CD4-positive, alpha-beta T cell treated with Interleukin-10 for 1 hour (primary cell): ENCODE results near the gene IGFL4.

Experiments
- DNase-seq: peaks from one replicate; pipeline ENCODE4 v3.0.0-alpha.2; 2020

Gene IGFL4

GRCh38 chr19:46060012-46060411 is 19.2 kb upstream of the IGFL4 start:
- no peak for DNase-seq

- DNase-seq, result no peak
Measured at GRCh38 chr19:46058778-46059177, 18.0 kb upstream of the IGFL4 start.

DNA sequence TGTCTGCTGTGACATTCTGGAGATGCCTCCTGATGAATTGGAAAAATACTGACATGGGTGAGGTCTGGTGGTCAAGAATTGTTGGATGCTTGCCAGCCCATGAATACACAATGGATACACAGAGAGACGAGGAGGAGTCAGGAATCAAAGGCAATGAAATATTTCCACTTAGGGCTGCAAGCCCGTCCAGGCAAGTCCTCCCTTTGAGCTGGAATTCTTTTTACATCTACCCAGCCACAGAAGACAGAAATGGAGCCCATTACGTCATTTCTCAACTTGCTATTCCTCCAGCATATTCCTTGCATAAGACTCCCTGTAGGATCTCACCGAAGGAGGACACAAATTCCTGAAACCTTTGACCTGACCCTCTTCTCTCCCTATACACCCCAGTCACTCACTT is 15.7 kb upstream of the IGFL4 start:
- no peak for DNase-seq

- DNase-seq, result no peak
Measured at GRCh38 chr19:46052896-46053295, 12.1 kb upstream of the IGFL4 start.

DNA sequence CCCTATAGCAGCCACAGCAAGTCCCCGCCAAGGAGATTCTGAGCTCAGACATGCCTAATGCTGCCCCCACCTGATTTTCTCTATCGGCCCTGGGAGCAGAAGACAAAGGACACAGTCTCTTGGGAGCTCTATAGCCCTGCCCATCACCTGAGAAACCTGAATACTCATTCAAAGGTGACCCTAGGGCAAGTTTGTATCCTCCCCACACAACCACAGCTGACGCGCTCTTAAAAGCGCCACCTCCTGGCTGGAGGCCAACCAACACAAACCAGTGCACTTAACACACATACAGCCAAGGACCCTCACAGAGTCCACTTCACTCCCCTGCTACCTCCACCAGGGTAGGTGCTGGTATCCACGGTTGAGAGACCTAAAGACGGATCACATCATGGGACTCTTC is 8.8 kb upstream of the IGFL4 start:
- DNase-seq, result no peak

DNA sequence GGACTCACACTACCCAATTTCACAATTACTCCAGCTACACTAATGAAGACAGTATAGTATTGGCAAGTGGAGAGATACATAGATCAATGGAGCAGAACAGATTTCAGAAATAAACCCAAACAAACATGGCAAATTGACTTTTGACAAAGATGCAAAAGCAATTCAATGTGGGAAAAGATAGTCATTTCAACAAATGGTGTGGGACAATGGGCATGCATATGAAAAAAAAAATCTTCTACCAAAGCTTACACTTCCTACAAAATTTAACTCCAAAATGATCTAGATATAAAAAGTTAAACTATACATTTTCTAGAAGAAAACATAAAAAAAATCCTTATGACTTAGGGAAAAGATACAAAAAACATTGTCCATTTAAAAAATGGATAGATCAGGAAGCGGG is 2.7 kb upstream of the IGFL4 start:
- no peak for DNase-seq

GRCh38 chr19:46042252-46042883 is 1.6 kb upstream of the IGFL4 start:
- no peak for DNase-seq

DNA sequence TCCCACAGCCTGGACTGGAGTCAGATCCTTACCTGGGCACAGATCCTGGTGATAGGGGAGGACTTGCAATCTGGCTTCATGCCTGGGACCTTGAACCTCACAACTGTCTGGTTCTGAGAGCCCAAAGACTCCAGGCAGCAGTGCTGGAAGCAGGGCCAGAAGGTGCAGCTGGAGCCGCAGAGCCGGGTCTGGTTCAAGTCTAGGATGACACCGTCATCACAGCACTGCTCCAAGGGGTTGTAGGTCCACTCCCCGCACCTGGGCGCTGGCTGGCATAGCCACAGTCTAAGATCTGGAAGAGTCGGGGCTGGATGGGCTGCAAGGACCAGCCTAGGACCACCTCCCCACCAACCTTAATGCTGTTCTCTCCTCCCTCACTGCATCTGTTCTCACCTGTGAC is 677 bp downstream of the IGFL4 start:
- DNase-seq, result no peak

GRCh38 chr19:46036744-46037128 is 4.1 kb downstream of the IGFL4 start:
- no peak for DNase-seq

DNA sequence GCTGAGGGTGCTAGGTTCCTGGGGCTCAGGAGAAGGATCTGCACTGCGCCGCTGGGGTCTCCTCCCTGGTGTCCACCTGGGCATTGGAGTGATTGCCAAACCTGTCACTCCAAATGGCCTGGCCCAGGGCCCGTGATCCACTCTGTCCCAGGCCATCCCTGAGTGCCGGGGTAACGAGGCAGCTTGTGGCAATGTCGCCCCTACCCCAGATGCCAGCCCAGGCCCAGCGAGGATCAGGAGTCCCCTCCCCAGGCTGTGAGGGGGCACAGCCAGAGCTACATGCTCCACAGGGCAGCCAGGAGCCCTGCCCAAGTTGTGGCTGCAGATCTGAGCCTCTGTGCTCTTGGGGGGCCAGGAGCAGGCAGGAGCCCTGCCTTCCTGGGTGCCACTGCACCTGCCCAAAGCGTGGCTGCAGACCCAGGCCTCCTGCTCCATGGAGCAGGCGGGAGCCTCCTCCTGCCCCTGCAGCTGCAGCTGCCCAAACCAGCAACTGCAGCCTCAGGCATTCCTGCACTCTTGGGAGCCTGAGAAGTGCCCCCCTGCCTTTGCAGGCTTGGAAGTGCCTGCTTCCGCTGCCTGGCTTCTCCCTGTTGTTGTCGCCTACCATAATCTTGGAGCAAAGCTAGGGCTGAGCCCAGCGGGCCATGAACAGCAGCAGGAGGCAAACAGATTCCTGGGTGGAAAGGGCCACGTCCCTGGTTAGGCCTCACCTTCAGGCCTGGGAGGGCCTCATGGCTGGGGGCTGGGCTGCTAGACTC is 4.6 kb downstream of the IGFL4 start:
- no peak for DNase-seq

DNA sequence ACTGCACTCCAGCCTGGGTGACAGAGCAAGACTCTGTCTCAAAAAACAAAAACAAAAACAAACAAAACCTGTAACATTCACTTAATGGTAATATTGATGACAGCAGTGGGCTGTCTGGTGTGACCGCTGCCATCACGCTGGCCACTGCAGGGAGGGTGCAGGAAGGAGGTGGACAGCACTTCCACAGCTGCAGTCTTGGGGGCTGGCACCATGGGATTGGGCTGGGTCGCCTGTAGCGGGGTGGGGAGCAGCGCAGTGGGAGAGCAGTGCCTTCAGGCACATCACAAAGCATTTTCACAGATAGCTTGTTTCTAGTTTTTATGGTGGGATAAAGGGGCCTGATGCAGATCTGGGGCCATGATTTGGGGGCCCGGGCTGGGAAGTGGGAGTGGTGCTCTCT is 5.3 kb downstream of the IGFL4 start:
- DNase-seq, result no peak

DNA sequence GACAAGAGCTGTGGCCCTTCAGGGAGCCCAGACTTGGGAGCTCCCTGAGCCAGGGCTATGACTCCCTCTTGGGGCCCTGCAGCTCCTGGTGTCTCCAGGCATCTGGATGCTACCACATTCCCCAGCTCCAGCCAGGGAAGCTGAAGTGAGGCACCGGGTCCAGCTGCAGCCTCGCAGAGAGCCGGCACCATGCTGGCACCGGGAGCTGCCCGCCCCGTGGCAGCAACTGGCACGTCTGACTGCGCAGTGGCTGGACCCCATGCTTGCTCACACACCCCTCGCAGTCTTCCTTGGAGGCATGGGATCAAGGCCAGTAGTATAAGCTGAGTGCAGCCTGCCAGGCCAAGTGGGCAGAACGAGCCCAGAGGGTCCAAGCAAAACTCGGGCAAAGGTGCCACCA is 7.4 kb downstream of the IGFL4 start:
- no peak for DNase-seq

GRCh38 chr19:46032597-46033025 is 8.2 kb downstream of the IGFL4 start:
- no peak for DNase-seq

DNA sequence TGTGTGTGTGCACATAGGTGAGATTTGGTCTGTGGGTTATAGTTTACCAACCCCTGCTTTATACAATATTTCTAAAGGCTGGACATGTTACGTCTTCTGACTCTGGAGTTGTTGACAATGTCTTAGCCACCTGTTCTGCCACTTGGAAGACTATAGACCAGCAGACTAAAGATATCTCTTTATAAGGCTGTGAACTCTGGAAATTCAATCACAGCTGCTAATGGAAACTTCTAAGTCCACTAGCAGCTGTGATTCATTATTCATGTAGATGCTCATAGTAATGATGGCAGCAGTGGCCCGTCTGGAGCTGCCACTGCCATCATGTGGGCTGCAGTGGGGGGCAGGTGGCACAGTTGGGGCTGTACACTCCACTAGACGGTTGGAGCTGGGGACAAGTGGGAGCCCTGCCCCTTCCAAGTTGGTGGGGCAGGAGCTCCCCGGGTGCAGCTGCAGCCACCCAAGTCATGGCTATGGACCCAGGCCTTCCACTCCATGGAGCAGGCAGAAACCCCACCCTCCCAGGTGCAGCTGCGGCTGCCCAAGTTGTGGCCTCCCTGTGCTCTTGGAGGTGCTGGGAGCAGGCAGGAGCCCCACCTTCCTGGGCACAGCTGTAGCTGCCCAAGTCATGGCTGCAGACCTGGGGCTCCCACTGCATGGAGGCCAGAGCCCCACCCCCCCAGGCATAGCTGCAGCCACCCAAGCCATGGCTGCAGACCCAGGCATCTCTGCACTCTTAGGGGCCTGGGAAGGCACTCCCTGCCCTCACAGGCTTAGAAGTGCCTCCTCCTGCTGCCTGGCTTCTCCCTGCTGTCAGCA is 8.8 kb downstream of the IGFL4 start:
- no peak for DNase-seq

GRCh38 chr19:46030812-46031550 is 9.8 kb downstream of the IGFL4 start:
- no peak for DNase-seq

GRCh38 chr19:46025835-46026234 is 15.0 kb downstream of the IGFL4 start:
- no peak for DNase-seq

- DNase-seq, result no peak
Measured at GRCh38 chr19:46023311-46023779, 17.5 kb downstream of the IGFL4 start.

DNA sequence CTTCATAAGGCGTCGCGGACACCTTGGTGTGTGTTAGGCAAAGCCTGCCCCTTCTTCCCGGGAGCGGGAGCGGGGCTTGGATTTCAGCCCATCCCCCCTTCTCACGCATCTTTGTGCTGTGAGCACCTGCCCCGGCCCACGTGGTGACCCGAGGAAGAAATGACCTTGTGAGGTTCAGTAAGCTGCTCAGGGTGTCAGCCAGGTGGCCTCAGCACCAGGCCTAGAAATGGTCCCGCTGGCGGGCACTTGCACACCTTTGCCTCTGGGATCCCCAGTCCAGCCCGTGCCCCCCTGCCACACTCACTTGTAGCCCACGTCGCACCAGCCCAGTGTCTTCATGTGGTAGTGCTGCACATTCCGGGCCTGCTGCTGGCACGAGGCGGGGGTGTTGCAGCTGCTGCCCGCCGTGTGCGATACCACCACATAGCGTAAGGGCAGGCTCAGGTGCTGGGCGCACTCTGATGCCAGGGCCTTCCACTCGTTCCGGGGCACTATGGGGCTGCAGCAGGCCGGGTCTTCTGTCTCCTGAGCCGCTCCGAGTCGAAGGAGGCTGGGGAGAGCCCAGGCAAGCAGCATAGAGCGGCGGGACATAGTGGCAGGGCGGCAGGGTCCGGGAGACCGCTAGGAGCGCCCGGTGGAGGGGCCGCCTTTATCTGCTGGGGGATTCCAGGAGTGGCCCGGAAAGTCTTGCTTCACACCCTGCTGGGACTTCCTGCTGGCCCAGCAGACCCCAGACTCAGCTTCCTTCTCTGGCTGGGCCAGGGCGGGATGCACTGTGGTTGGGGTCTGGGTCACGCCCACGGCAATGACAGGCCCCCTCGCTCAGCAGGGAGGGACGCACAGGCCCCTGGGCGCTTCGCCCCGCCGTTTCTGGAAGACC is 18.1 kb downstream of the IGFL4 start, which contains the start of gene PGLYRP1:
Gene PGLYRP1, minus strand, starts transcription at position 623 of the 880 bp plus-strand sequence. Its CDS starts 32 bp downstream, at position 591.
- no peak for DNase-seq

- DNase-seq, result no peak
Measured at GRCh38 chr19:46022061-46022430, 18.8 kb downstream of the IGFL4 start.

- DNase-seq, result no peak
Measured at GRCh38 chr19:46021531-46022041, 19.2 kb downstream of the IGFL4 start.

GRCh38 chr19:46020819-46021125 is 20.0 kb downstream of the IGFL4 start:
- DNase-seq, result no peak

- DNase-seq, result no peak
Measured at GRCh38 chr19:46019270-46019669, 21.5 kb downstream of the IGFL4 start.
